GM12878 (cell line): ENCODE measurements around the gene CYTL1. TPM values are rescaled to one million over a fixed set of nuclear protein-coding genes. Genes with fewer than 3 reads are reported as not detected.

Source experiments
- ATAC-seq: fragments of 200-7000 bp; cut with Tn5 transposase; 3 replicates; pipeline ENCODE4 v1.9.1; 2020; ENCODE audit warnings: mild to moderate bottlenecking, moderate library complexity
- BruUV-seq: library from RNA; stranded (reverse); fragments of 400-500 nt; replicated peaks from 2 replicates; lab custom pipeline; 2021; lab: Mats Ljungman, UMichigan
- CTCF ChIA-PET: fragments of 300-600 bp; sonication (Branson Sonifier 250); formaldehyde crosslinking; extraction: SDS; loops from one replicate; lab custom pipeline; 2021; ENCODE audit warnings: inconsistent platforms; lab: Yijun Ruan, JAX
- POLR2A ChIA-PET: fragments of 350-600 bp; formaldehyde crosslinking; extraction: SDS; loops from one replicate; lab custom pipeline; 2021; ENCODE audit warnings: inconsistent platforms; lab: Charles Lee
- RAD21 ChIA-PET: fragments of 300-600 bp; sonication (Branson Sonifier 250); formaldehyde crosslinking; loops from one replicate; lab custom pipeline; 2023; ENCODE audit warnings: antibody characterized with exemption; ENCODE audit not compliant: unreplicated experiment; lab: Charles Lee
- SMC1A ChIA-PET: fragments of 300-600 bp; sonication (Branson Sonifier 250); formaldehyde crosslinking; loops from one replicate; lab custom pipeline; 2023; ENCODE audit not compliant: unreplicated experiment, uncharacterized antibody; lab: Charles Lee
- DNase-seq: peaks from one replicate; pipeline ENCODE4 v3.0.0-alpha.2; 2011; ENCODE audit warnings: low read depth, low spot score
- FAIRE-seq: peaks from 3 replicates; lab custom pipeline; 2011; peaks lifted over from hg19 to GRCh38; lab: Jason Lieb, UNC
- H2AFZ ChIP-seq: 2 replicates; pipeline ENCODE4 v1.6.0; 2011; ENCODE audit warnings: low read depth, low read length, control low read depth; ENCODE audit not compliant: control insufficient read depth
- H3K27ac ChIP-seq: 2 replicates; pipeline ENCODE4 v1.5.1; 2011; ENCODE audit warnings: control low read depth; ENCODE audit not compliant: control insufficient read depth, insufficient read depth
- H3K27me3 ChIP-seq, 2 experiments: replicated peaks in 1 of 2; 2 replicates each; pipeline versions ENCODE4 v1.6.0 to v1.6.1; 2011; ENCODE audit warnings: low read length in 1 of 2; ENCODE audit not compliant: control insufficient read depth in 2 of 2, insufficient read depth in 2 of 2
- H3K36me3 ChIP-seq, 2 experiments: 2 replicates each; pipeline ENCODE4 v1.5.1; 2011; ENCODE audit warnings: low read length in 1 of 2; ENCODE audit not compliant: control insufficient read depth in 2 of 2, insufficient read depth in 2 of 2
- H3K4me1 ChIP-seq: 2 replicates; pipeline ENCODE4 v1.6.1; 2011; ENCODE audit warnings: mild to moderate bottlenecking, low read length, moderate library complexity, mixed read lengths; ENCODE audit not compliant: control insufficient read depth, insufficient read depth
- H3K4me2 ChIP-seq: 2 replicates; pipeline ENCODE4 v1.6.0; 2011; ENCODE audit warnings: control low read depth; ENCODE audit not compliant: control insufficient read depth, insufficient read depth
- H3K4me3 ChIP-seq: fragments of 200-600 bp; sonication (generic); 2 replicates; pipeline ENCODE4 v1.5.1; 2016
- H3K79me2 ChIP-seq: 2 replicates; pipeline ENCODE4 v1.6.0; 2011; ENCODE audit warnings: low read length; ENCODE audit not compliant: control insufficient read depth, insufficient read depth
- H3K9ac ChIP-seq: 2 replicates; pipeline ENCODE4 v1.8.0; 2011; ENCODE audit warnings: low read length, control low read depth, mixed read lengths; ENCODE audit not compliant: control insufficient read depth, insufficient read depth
- H3K9me3 ChIP-seq: replicated peaks from 3 replicates; pipeline ENCODE4 v1.5.1; 2011; ENCODE audit warnings: mild to moderate bottlenecking, low read length; ENCODE audit not compliant: control insufficient read depth, insufficient read depth
- H4K20me1 ChIP-seq: 2 replicates; pipeline ENCODE4 v1.6.0; 2011; ENCODE audit not compliant: control insufficient read depth, insufficient read depth
- BCL11A ChIP-seq: IDR thresholded peaks from 2 replicates; pipeline ENCODE4 v1.6.1; 2011; ENCODE audit warnings: low read depth, low read length
- BHLHE40 ChIP-seq, 2 experiments: fragments of 450-650 bp in 1 of 2; IDR thresholded peaks; 2 replicates each; pipeline ENCODE4 v1.6.1; 2011 to 2017; ENCODE audit warnings: low read depth in 2 of 2, borderline replicate concordance in 1 of 2, improper control_type of control experiment in 1 of 2, low read length in 1 of 2, mild to moderate bottlenecking in 1 of 2
- ESRRA ChIP-seq: IDR thresholded peaks from 2 replicates; pipeline ENCODE4 v1.6.1; 2012; ENCODE audit warnings: mild to moderate bottlenecking, low read length, improper control_type of control experiment
- FOXK2 ChIP-seq: fragments of 450-650 bp; IDR thresholded peaks from 2 replicates; pipeline ENCODE4 v1.6.1; 2017; ENCODE audit warnings: mild to moderate bottlenecking, moderate library complexity
- KLF5 ChIP-seq: fragments of 450-650 bp; IDR thresholded peaks from 2 replicates; pipeline ENCODE4 v1.6.1; 2014; ENCODE audit warnings: mild to moderate bottlenecking; ENCODE audit not compliant: partially characterized antibody
- MYB ChIP-seq: fragments of 150-350 bp; IDR thresholded peaks from 2 replicates; pipeline ENCODE4 v1.6.1; 2014; ENCODE audit warnings: mild to moderate bottlenecking, low read depth, low read length, borderline replicate concordance
- PAX8 ChIP-seq: fragments of 450-650 bp; IDR thresholded peaks from 2 replicates; pipeline ENCODE4 v1.6.1; 2017; ENCODE audit warnings: mild to moderate bottlenecking, moderate library complexity
- RAD21 ChIP-seq: IDR thresholded peaks from 2 replicates; pipeline ENCODE4 v1.6.1; 2011; ENCODE audit warnings: mild to moderate bottlenecking, low read depth, low read length, moderate library complexity; ENCODE audit not compliant: insufficient read depth
- RB1 ChIP-seq: fragments of 450-650 bp; formaldehyde crosslinking; IDR thresholded peaks from 2 replicates; pipeline ENCODE4 v1.6.1; 2017; ENCODE audit warnings: mild to moderate bottlenecking, borderline replicate concordance
- RCOR1 ChIP-seq: conservative IDR thresholded peaks from 2 replicates; pipeline ENCODE4 v1.6.1; 2012; ENCODE audit warnings: low read depth, low read length, improper control_type of control experiment
- SMAD1 ChIP-seq: fragments of 450-650 bp; IDR thresholded peaks from 2 replicates; pipeline ENCODE4 v1.6.1; 2018; ENCODE audit warnings: mild to moderate bottlenecking, low read depth; ENCODE audit not compliant: partially characterized antibody
- SMAD5 ChIP-seq: IDR thresholded peaks from 2 replicates; pipeline ENCODE4 v1.6.1; 2016; ENCODE audit warnings: antibody characterized with exemption, low read depth
- WRNIP1 ChIP-seq: IDR thresholded peaks from 2 replicates; pipeline ENCODE4 v1.6.1; 2011; ENCODE audit warnings: low read depth, low read length, improper control_type of control experiment, borderline replicate concordance
- WGBS: methylation state at CpG from one replicate; pipeline ENCODE4 v1.1.6; 2016; ENCODE audit warnings: low lambda C conversion rate; ENCODE audit not compliant: insufficient replicate concordance, insufficient coverage; ENCODE audit errors: missing lambda C conversion rate; 5-methylcytosine and 5-hydroxymethylcytosine counted together
- in situ Hi-C: fragments of 300-500 bp; cut with MboI; formaldehyde crosslinking; loops from 9 replicates; pipeline ENCODE4 v1.14.3; 2018; ENCODE audit warnings: mixed read lengths
- intact Hi-C: fragments of 100-400 bp; cut with micrococcal nuclease; formaldehyde crosslinking; loops from one replicate; pipeline ENCODE4 v1.14.2; 2022; ENCODE audit not compliant: unreplicated experiment
- polyA plus RNA-seq, 11 experiments: library from polyadenylated mRNA; depleted of rRNA in 4 of 11; unstranded in 6 of 11; stranded (reverse) in 5 of 11; fragments of >200 nt; fragmentation: Nextera tagmentation in 4 of 11; fragmentation: Illumina TruSeq in 1 of 11; extraction: Ambion mirVana in 4 of 11; extraction: Trizol in 1 of 11; gene quantifications; 1 replicate in 1 of 11; 2 replicates in 10 of 11; pipeline versions ENCODE4 v1.2.1 to v1.2.3, GENCODE V29; 2011 to 2016; ENCODE audit warnings: inconsistent platforms in 2 of 11, missing spikeins in 2 of 11, low read depth in 1 of 11
- total RNA-seq, 4 experiments: library from RNA; depleted of rRNA in 3 of 4; stranded (reverse); fragments of >200 nt in 3 of 4; fragmentation: Illumina TruSeq in 1 of 4; extraction: Trizol in 1 of 4; gene quantifications; 2 replicates each; pipeline versions ENCODE4 v1.2.1 to v1.2.3, GENCODE V29; 2013 to 2021
- TF ChIP-seq, protein P1 (sequence below): IDR thresholded peaks from 2 replicates; pipeline ENCODE4 v1.6.1; 2011; ENCODE audit warnings: mild to moderate bottlenecking, low read depth, low read length, moderate library complexity; ENCODE audit not compliant: insufficient replicate concordance
- TF ChIP-seq, protein P2 (sequence below): fragments of 450-650 bp; IDR thresholded peaks from 2 replicates; pipeline ENCODE4 v1.6.1; 2017; ENCODE audit warnings: antibody characterized with exemption, mild to moderate bottlenecking, moderate library complexity

CYTL1 gene
- total and polyA plus RNA-seq, 10 of the 15 experiments (the other 5 are each of a cell fraction or from before 2014, with no cell fraction given): not detected

DNA sequence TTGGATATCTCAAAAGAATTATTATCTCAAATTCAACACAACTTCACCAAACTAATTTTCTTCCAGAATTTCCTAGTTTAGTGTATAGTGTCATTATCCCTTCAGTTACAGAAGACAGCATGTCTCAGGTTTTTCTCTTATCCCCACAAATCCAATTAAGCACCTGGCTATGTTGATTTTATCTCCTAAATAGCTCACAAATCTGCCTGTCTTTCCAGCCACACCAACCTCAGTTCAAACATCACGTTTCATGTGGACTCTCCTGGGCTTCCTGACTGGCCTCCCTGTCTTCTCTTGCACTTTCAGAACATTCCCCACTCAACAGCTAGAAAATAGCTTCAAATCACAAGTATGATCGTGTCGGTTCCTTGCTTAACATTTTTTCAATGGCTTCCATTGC lies 46.8 kb upstream of the CYTL1 start (continued):
- no peak for TF ChIP-seq BHLHE40 (IDR thresholded peaks at IDR 0.05; ENCODE audit: borderline replicate concordance in 1 of 2, low read depth in 2 of 2, low read length in 1 of 2)

DNA sequence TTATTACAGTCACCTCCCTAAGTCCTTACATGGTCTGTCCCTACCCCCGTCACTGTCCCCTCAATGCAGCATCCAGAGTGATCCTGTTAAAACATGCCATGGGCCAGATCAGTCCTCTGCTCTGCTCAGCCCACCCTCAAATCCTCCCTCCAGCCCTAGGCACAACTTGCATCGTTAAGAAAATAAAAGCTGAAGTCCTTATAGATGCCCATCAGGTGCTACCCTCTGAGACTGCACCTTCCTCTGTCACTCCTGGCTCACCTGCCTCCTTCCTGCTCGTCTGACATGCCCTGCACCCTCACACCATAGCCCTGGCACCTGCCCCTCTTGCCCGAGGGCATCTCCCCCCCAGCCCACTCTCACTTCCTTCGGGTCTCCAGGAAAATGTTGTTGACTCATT lies 36.2 kb upstream of the CYTL1 start:
- no peak overlapping the region for H3K27ac ChIP-seq
- TF ChIP-seq WRNIP1 (no peak), SMAD5 (no peak), BCL11A (no peak), PAX8 (no peak), SMAD1 (no peak), ESRRA (no peak), RCOR1 (no peak), RAD21 (no peak), RB1 (no peak), FOXK2 (no peak), KLF5 (no peak), MYB (no peak)
- TF ChIP-seq, protein P1, sequence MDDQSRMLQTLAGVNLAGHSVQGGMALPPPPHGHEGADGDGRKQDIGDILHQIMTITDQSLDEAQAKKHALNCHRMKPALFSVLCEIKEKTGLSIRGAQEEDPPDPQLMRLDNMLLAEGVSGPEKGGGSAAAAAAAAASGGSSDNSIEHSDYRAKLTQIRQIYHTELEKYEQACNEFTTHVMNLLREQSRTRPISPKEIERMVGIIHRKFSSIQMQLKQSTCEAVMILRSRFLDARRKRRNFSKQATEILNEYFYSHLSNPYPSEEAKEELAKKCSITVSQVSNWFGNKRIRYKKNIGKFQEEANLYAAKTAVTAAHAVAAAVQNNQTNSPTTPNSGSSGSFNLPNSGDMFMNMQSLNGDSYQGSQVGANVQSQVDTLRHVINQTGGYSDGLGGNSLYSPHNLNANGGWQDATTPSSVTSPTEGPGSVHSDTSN: no peak
- TF ChIP-seq, protein P2, sequence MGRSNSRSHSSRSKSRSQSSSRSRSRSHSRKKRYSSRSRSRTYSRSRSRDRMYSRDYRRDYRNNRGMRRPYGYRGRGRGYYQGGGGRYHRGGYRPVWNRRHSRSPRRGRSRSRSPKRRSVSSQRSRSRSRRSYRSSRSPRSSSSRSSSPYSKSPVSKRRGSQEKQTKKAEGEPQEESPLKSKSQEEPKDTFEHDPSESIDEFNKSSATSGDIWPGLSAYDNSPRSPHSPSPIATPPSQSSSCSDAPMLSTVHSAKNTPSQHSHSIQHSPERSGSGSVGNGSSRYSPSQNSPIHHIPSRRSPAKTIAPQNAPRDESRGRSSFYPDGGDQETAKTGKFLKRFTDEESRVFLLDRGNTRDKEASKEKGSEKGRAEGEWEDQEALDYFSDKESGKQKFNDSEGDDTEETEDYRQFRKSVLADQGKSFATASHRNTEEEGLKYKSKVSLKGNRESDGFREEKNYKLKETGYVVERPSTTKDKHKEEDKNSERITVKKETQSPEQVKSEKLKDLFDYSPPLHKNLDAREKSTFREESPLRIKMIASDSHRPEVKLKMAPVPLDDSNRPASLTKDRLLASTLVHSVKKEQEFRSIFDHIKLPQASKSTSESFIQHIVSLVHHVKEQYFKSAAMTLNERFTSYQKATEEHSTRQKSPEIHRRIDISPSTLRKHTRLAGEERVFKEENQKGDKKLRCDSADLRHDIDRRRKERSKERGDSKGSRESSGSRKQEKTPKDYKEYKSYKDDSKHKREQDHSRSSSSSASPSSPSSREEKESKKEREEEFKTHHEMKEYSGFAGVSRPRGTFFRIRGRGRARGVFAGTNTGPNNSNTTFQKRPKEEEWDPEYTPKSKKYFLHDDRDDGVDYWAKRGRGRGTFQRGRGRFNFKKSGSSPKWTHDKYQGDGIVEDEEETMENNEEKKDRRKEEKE: no peak
- TF ChIP-seq, all 136 proteins: peak for 0
- WGBS: 14% methylated on average over 5 of the region's 5 CpGs
- ChIA-PET SMC1A (no interaction called here), POLR2A (no interaction called here), CTCF (no interaction called here), RAD21 (no interaction called here)
- peaks cover 5 to 12% of the 10 kb centered on the region in 2 experiments for H3K27me3 ChIP-seq
- H4K20me1 ChIP-seq: no peaks in the 10 kb centered on the region
- H3K4me2 ChIP-seq: no peak overlapping the region
- H3K9me3 ChIP-seq: no peaks in the 10 kb centered on the region; the same call in 2 of the 3 replicates
- no peak for DNase-seq
- no peaks in the 10 kb centered on the region for H3K4me1 ChIP-seq
- ATAC-seq: no peak
- in situ Hi-C loops: no loop called here
- no peak overlapping the region for H3K4me3 ChIP-seq
- no peak for FAIRE-seq
- no peaks in the 10 kb centered on the region for H3K79me2 ChIP-seq
- no peaks in the 10 kb centered on the region for H3K36me3 ChIP-seq
- intact Hi-C loops: no loop called here
- no peak overlapping the region for H2AFZ ChIP-seq
- BruUV-seq: no TSS peak
- no peak overlapping the region for H3K9ac ChIP-seq
